Upper lobe of left lung (tissue), 4 donors: ENCODE data around the gene LZTR1.

Source experiments
- EP300 ChIP-seq, 4 donors: sonication (generic); formaldehyde crosslinking; IDR thresholded peaks; one replicate each; pipeline ENCODE4 v1.5.1; 2017; ENCODE audit warnings: antibody characterized with exemption in 4 of 4, control low read depth in 2 of 4
- POLR2A ChIP-seq, 4 donors: fragments of 450-650 bp; IDR thresholded peaks; one replicate each; pipeline ENCODE4 v1.5.1; 2016 to 2017; ENCODE audit warnings: antibody characterized with exemption in 4 of 4, mild to moderate bottlenecking in 2 of 4
- POLR2AphosphoS5 ChIP-seq, 2 donors: sonication (generic); formaldehyde crosslinking; IDR thresholded peaks; one replicate each; pipeline ENCODE4 v1.5.1; 2017; ENCODE audit warnings: antibody characterized with exemption in 2 of 2
- TF ChIP-seq, protein P1 (sequence below), 6 experiments: fragments of 450-650 bp in 4 of 6; fragments of 200-600 bp in 2 of 6; sonication (generic) in 2 of 6; IDR thresholded peaks; one replicate each; pipeline ENCODE4 v1.5.1; 2016 to 2019; ENCODE audit warnings: antibody characterized with exemption in 6 of 6

DNA sequence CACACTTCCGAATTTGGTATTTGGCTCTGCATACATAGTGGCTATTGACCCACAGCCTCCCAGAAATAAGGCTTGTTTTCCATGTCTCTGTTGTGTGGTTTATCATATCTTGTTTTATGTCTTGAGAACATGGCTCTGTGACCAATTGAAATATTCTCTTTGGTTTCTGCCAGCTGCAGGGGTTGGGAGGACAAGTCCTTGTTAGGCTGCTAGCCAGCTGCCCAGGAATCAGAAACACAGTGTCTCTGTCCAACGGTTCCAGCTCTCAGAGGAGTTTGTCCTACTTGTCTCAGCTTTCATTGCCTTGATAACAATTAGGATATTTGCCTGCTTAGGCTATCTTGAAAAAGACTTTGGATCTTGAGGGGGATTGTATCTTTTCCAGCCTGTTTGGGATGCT lies 56.3 kb downstream of the LZTR1 start:
- TF ChIP-seq POLR2AphosphoS5 (IDR thresholded peaks at IDR 0.05) (no peak), EP300 (IDR thresholded peaks at IDR 0.05) (no peak), POLR2A (IDR thresholded peaks at IDR 0.05) (no peak)
- TF ChIP-seq, protein P1, sequence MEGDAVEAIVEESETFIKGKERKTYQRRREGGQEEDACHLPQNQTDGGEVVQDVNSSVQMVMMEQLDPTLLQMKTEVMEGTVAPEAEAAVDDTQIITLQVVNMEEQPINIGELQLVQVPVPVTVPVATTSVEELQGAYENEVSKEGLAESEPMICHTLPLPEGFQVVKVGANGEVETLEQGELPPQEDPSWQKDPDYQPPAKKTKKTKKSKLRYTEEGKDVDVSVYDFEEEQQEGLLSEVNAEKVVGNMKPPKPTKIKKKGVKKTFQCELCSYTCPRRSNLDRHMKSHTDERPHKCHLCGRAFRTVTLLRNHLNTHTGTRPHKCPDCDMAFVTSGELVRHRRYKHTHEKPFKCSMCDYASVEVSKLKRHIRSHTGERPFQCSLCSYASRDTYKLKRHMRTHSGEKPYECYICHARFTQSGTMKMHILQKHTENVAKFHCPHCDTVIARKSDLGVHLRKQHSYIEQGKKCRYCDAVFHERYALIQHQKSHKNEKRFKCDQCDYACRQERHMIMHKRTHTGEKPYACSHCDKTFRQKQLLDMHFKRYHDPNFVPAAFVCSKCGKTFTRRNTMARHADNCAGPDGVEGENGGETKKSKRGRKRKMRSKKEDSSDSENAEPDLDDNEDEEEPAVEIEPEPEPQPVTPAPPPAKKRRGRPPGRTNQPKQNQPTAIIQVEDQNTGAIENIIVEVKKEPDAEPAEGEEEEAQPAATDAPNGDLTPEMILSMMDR (IDR thresholded peaks at IDR 0.05): no peak
